Smooth muscle cell (in vitro differentiated cells): ENCODE measurements around the gene UBE2G2. TPM values are rescaled to one million over a fixed set of nuclear protein-coding genes. Genes with fewer than 3 reads are reported as not detected.

ENCODE experiments used
- DNase-seq: peaks from one replicate; lab custom pipeline; 2025; ENCODE audit not compliant: unreplicated experiment; lab: John Stamatoyannopoulos, UW
- H2AFZ ChIP-seq: fragments of 200-600 bp; sonication (generic); 2 replicates; pipeline ENCODE4 v1.6.0; 2016; ENCODE audit warnings: antibody characterized with exemption, low read depth, mild to moderate bottlenecking
- H3F3A ChIP-seq: fragments of 200-600 bp; sonication (generic); 2 replicates; pipeline ENCODE4 v1.6.0; 2017; ENCODE audit warnings: antibody characterized with exemption, low read depth
- H3K27ac ChIP-seq: fragments of 200-600 bp; sonication (generic); 2 replicates; pipeline ENCODE4 v1.5.1; 2016; ENCODE audit warnings: low read depth, mild to moderate bottlenecking
- H3K27me3 ChIP-seq: fragments of 200-600 bp; sonication (generic); 2 replicates; pipeline ENCODE4 v1.6.1; 2016; ENCODE audit warnings: low read depth, mild to moderate bottlenecking
- H3K36me3 ChIP-seq: fragments of 200-600 bp; sonication (generic); 2 replicates; pipeline ENCODE4 v1.5.1; 2016; ENCODE audit warnings: low read depth
- H3K4me1 ChIP-seq: fragments of 200-600 bp; sonication (generic); 2 replicates; pipeline ENCODE4 v1.5.1; 2016; ENCODE audit warnings: low read depth
- H3K4me2 ChIP-seq: fragments of 200-600 bp; sonication (generic); 2 replicates; pipeline ENCODE4 v1.6.0; 2016; ENCODE audit warnings: mild to moderate bottlenecking
- H3K4me3 ChIP-seq: fragments of 200-600 bp; sonication (generic); 2 replicates; pipeline ENCODE4 v1.5.1; 2016; ENCODE audit warnings: mild to moderate bottlenecking
- H3K79me2 ChIP-seq: fragments of 200-600 bp; sonication (generic); 2 replicates; pipeline ENCODE4 v1.6.0; 2016; ENCODE audit warnings: low read depth, mild to moderate bottlenecking
- H3K9ac ChIP-seq: fragments of 200-600 bp; sonication (generic); 2 replicates; pipeline ENCODE4 v1.6.0; 2016; ENCODE audit warnings: low read depth
- H3K9me3 ChIP-seq: fragments of 200-600 bp; sonication (generic); replicated peaks from 2 replicates; pipeline ENCODE4 v1.5.1; 2016; ENCODE audit warnings: low read depth
- H4K20me1 ChIP-seq: fragments of 200-600 bp; sonication (generic); 2 replicates; pipeline ENCODE4 v1.6.0; 2016; ENCODE audit warnings: low read depth
- CTCF ChIP-seq: fragments of 200-600 bp; sonication (generic); IDR thresholded peaks from 2 replicates; pipeline ENCODE4 v1.5.1; 2017; ENCODE audit warnings: borderline replicate concordance, mild to moderate bottlenecking, antibody characterized with exemption; ENCODE audit not compliant: insufficient read depth, poor library complexity, severe bottlenecking
- WGBS: methylation state at CpG from one replicate; pipeline ENCODE4 v1.1.7; 2016; ENCODE audit warnings: low lambda C conversion rate; 5-methylcytosine and 5-hydroxymethylcytosine counted together
- polyA plus RNA-seq: library from polyadenylated mRNA; unstranded; fragments of >200 nt; fragmentation: Nextera tagmentation; extraction: Ambion mirVana; gene quantifications from 2 replicates; pipeline ENCODE4 v1.2.1, GENCODE V29; 2016
- total RNA-seq: library from RNA; depleted of rRNA; stranded (reverse); fragments of >200 nt; gene quantifications from 2 replicates; pipeline ENCODE4 v1.2.3, GENCODE V29; 2014

UBE2G2 gene
- total and polyA plus RNA-seq, 2 experiments from 2014 or later = 33.1 to 34.1 TPM

- Histone ChIP-seq H4K20me1 (peaks cover 9% of the 10 kb centered on the region), H3K4me3 (no peak overlapping the region), H3K27me3 (no peaks in the 10 kb centered on the region), H3K4me2 (no peak overlapping the region), H3K4me1 (peaks cover 12% of the 10 kb centered on the region), H3K9me3 (no peaks in the 10 kb centered on the region), H3K36me3 (no peaks in the 10 kb centered on the region), H3K79me2 (no peaks in the 10 kb centered on the region), H3F3A (peaks cover 9% of the 10 kb centered on the region), H3K9ac (no peak overlapping the region), H2AFZ (no peak overlapping the region), H3K27ac (no peak overlapping the region)
- WGBS = 76% methylated on average over 16 of the region's 16 CpGs
- no peak for DNase-seq
- TF ChIP-seq CTCF = no peak
These were observed 42.6 kb upstream of the UBE2G2 start for GRCh38 chr21:44844256-44844655.

GRCh38 chr21:44842721-44843445 lies 41.3 kb upstream of the UBE2G2 start:
- DNase-seq = no peak
- Histone ChIP-seq H3K4me2 (no peak overlapping the region), H4K20me1 (peaks cover 4% of the 10 kb centered on the region), H2AFZ (no peak overlapping the region), H3K4me1 (peaks cover 12% of the 10 kb centered on the region), H3K4me3 (no peak overlapping the region), H3F3A (peaks cover 4% of the 10 kb centered on the region), H3K27ac (no peak overlapping the region), H3K27me3 (no peaks in the 10 kb centered on the region), H3K79me2 (no peaks in the 10 kb centered on the region), H3K9ac (no peak overlapping the region), H3K9me3 (no peaks in the 10 kb centered on the region), H3K36me3 (no peaks in the 10 kb centered on the region)
- TF ChIP-seq CTCF = no peak
- WGBS = 86% methylated on average over 23 of the region's 23 CpGs

- no peaks in the 10 kb centered on the region for H3K9me3 ChIP-seq
- no peaks in the 10 kb centered on the region for H4K20me1 ChIP-seq
- no peak overlapping the region for H3K9ac ChIP-seq
- no peak overlapping the region for H3K4me3 ChIP-seq
- H3K4me2 ChIP-seq = no peak overlapping the region
- TF ChIP-seq CTCF = no peak
- no peak for DNase-seq
- 90% methylated on average over 10 of the region's 10 CpGs for WGBS
- H3K36me3 ChIP-seq = no peaks in the 10 kb centered on the region
- no peak overlapping the region for H3K27ac ChIP-seq
- no peaks in the 10 kb centered on the region for H3F3A ChIP-seq
- H3K4me1 ChIP-seq = peaks cover 12% of the 10 kb centered on the region
- no peaks in the 10 kb centered on the region for H3K79me2 ChIP-seq
- H3K27me3 ChIP-seq = no peaks in the 10 kb centered on the region
- no peak overlapping the region for H2AFZ ChIP-seq
These were observed 40.5 kb upstream of the UBE2G2 start for GRCh38 chr21:44842087-44842486.

- Histone ChIP-seq H2AFZ (no peak overlapping the region), H3K9ac (no peak overlapping the region), H3K27me3 (no peaks in the 10 kb centered on the region), H3K9me3 (no peaks in the 10 kb centered on the region), H3K4me2 (no peak overlapping the region), H4K20me1 (no peaks in the 10 kb centered on the region), H3K27ac (no peak overlapping the region), H3K79me2 (no peaks in the 10 kb centered on the region), H3K4me1 (peaks cover 3% of the 10 kb centered on the region), H3F3A (no peaks in the 10 kb centered on the region), H3K36me3 (no peaks in the 10 kb centered on the region), H3K4me3 (no peak overlapping the region)
- 90% methylated on average over 11 of the region's 11 CpGs for WGBS
- DNase-seq = no peak
- TF ChIP-seq CTCF = no peak
These were observed 39.2 kb upstream of the UBE2G2 start for GRCh38 chr21:44840771-44841170.
